NCI-H526 (cell line): ENCODE results near the gene WDR27.
A peak's percentile ranks its signal among the peaks of the same experiment; 100 is the strongest.
"Not testable (repeated sequence)": the region's sequence is repeated elsewhere in the genome, so short reads cannot be mapped to it uniquely, and the experiment has no call there.

ENCODE experiments used
- DNase-seq, 2 experiments: peaks; one replicate each; lab custom pipeline; 2025; lab: John Stamatoyannopoulos, UW

WDR27 gene

GRCh38 chr6:169709293-169709692, 7.5 kb upstream of the WDR27 start:
- DNase-seq, result no peak

- DNase-seq, result no peak
Measured at GRCh38 chr6:169707772-169708171, 5.9 kb upstream of the WDR27 start.

GRCh38 chr6:169702840-169703246, 1.0 kb upstream of the WDR27 start:
- DNase-seq, result no peak

GRCh38 chr6:169701311-169701953, 397 bp downstream of the WDR27 start:
- peak; percentile 6 to 55 for DNase-seq

- no peak for DNase-seq
Measured at GRCh38 chr6:169700296-169700695, 1.5 kb downstream of the WDR27 start.

- DNase-seq, result not testable (repeated sequence)
Measured at GRCh38 chr6:169697115-169697514, 4.7 kb downstream of the WDR27 start.

GRCh38 chr6:169695131-169695530, 6.7 kb downstream of the WDR27 start:
- no peak for DNase-seq

- DNase-seq, result no peak
Measured at GRCh38 chr6:169692516-169692915, 9.3 kb downstream of the WDR27 start.

- no peak for DNase-seq
Measured at GRCh38 chr6:169691260-169691659, 10.6 kb downstream of the WDR27 start.

- no peak for DNase-seq
Measured at GRCh38 chr6:169689287-169689686, 12.5 kb downstream of the WDR27 start.

GRCh38 chr6:169685860-169686259, 16.0 kb downstream of the WDR27 start:
- DNase-seq, result no peak

- no peak for DNase-seq
Measured at GRCh38 chr6:169684056-169684455, 17.8 kb downstream of the WDR27 start.

- DNase-seq, result no peak
Measured at GRCh38 chr6:169678342-169678741, 23.5 kb downstream of the WDR27 start.

GRCh38 chr6:169677096-169677495, 24.7 kb downstream of the WDR27 start:
- no peak for DNase-seq

- no peak for DNase-seq
Measured at GRCh38 chr6:169675011-169675410, 26.8 kb downstream of the WDR27 start.

GRCh38 chr6:169671563-169671962, 30.3 kb downstream of the WDR27 start:
- no peak for DNase-seq

GRCh38 chr6:169669889-169670288, 31.9 kb downstream of the WDR27 start:
- DNase-seq, result no peak

GRCh38 chr6:169669147-169669546, 32.7 kb downstream of the WDR27 start:
- no peak for DNase-seq

- no peak for DNase-seq
Measured at GRCh38 chr6:169668203-169668847, 33.5 kb downstream of the WDR27 start.

GRCh38 chr6:169667716-169668115, 34.1 kb downstream of the WDR27 start:
- DNase-seq, result no peak

GRCh38 chr6:169666441-169666840, 35.4 kb downstream of the WDR27 start:
- DNase-seq, result no peak

GRCh38 chr6:169665289-169665688, 36.5 kb downstream of the WDR27 start:
- DNase-seq, result peak; percentile 68 to 79

- no peak for DNase-seq
Measured at GRCh38 chr6:169664227-169664626, 37.6 kb downstream of the WDR27 start.

GRCh38 chr6:169663468-169663867, 38.4 kb downstream of the WDR27 start:
- no peak for DNase-seq
